ENCODE results near the gene NBPF26.
"Not testable (repeated sequence)": the region's sequence is repeated elsewhere in the genome, so short reads cannot be mapped to it uniquely, and the experiment has no call there.

NBPF26 gene

GRCh38 chr1:120859615-120860234 lies 136.0 kb downstream of the NBPF26 start:
- DNase-seq: not testable (repeated sequence)

GRCh38 chr1:120878206-120878605 lies 154.5 kb downstream of the NBPF26 start:
- DNase-seq: not testable (repeated sequence)

GRCh38 chr1:120880056-120880455 lies 156.3 kb downstream of the NBPF26 start:
- DNase-seq: not testable (repeated sequence)

GRCh38 chr1:120881934-120882333 lies 158.2 kb downstream of the NBPF26 start:
- not testable (repeated sequence) for DNase-seq
